Stomach (tissue), 9 donors: Measurements from ENCODE around the gene PSMG2. TPM values are rescaled to one million over a fixed set of nuclear protein-coding genes. Genes with fewer than 3 reads are reported as not detected.
A peak's percentile ranks its signal among the peaks of the same experiment; 100 is the strongest.

ENCODE experiments used
- DNase-seq, 2 donors: peaks; one replicate each; pipeline versions ENCODE4 v3.0.0 to v3.0.0-alpha.2; 2013 to 2019
- H3K27ac ChIP-seq, 5 donors: fragments of 200-600 bp in 4 of 5; sonication (generic) in 4 of 5; one replicate each; pipeline ENCODE4 v1.5.1; 2013 to 2019; ENCODE audit warnings: mild to moderate bottlenecking in 1 of 5, moderate library complexity in 1 of 5
- H3K27me3 ChIP-seq, 3 donors: fragments of 200-600 bp; sonication (generic); one replicate each; pipeline ENCODE4 v1.5.1; 2017 to 2019; ENCODE audit warnings: mixed run types in 1 of 3
- H3K36me3 ChIP-seq, 4 donors: fragments of 200-600 bp; sonication (generic); 1 replicate in 3 of 4; 2 replicates in 1 of 4; pipeline ENCODE4 v1.5.1; 2016 to 2019
- H3K4me1 ChIP-seq, 4 donors: fragments of 200-600 bp; sonication (generic); one replicate each; pipeline ENCODE4 v1.5.1; 2016 to 2019
- H3K4me3 ChIP-seq, 4 donors: fragments of 200-600 bp; sonication (generic) in 3 of 4; one replicate each; pipeline ENCODE4 v1.5.1; 2016 to 2019; ENCODE audit warnings: mild to moderate bottlenecking in 1 of 4
- H3K9me3 ChIP-seq, 4 donors: fragments of 200-600 bp; sonication (generic); one replicate each; pipeline ENCODE4 v1.5.1; 2016 to 2019
- CTCF ChIP-seq, 7 experiments: fragments of 450-650 bp in 4 of 7; fragments of 200-600 bp in 3 of 7; sonication (generic) in 3 of 7; IDR thresholded peaks; one replicate each; pipeline ENCODE4 v1.5.1; 2016 to 2019; ENCODE audit warnings: antibody characterized with exemption in 7 of 7, control low read depth in 2 of 7, mild to moderate bottlenecking in 1 of 7
- EP300 ChIP-seq: sonication (generic); formaldehyde crosslinking; IDR thresholded peaks from one replicate; pipeline ENCODE4 v1.6.1; 2017; ENCODE audit warnings: antibody characterized with exemption
- POLR2A ChIP-seq, 4 donors: fragments of 450-650 bp; IDR thresholded peaks; one replicate each; pipeline ENCODE4 v1.6.1; 2016; ENCODE audit warnings: antibody characterized with exemption in 4 of 4, control low read depth in 2 of 4, mild to moderate bottlenecking in 1 of 4, moderate library complexity in 1 of 4
- POLR2AphosphoS5 ChIP-seq, 3 donors: sonication (generic); formaldehyde crosslinking; IDR thresholded peaks; one replicate each; pipeline ENCODE4 v1.6.1; 2016; ENCODE audit warnings: antibody characterized with exemption in 3 of 3
- WGBS, 5 donors: extraction: QIAGEN DNeasy Blood & Tissue Kit in 3 of 5; methylation state at CpG; one replicate each; pipeline versions ENCODE4 v1.1.5 to v1.1.7; 2013 to 2018; 5-methylcytosine and 5-hydroxymethylcytosine counted together
- intact Hi-C: fragments of 100-400 bp; cut with DNase I; formaldehyde crosslinking; loops from one replicate; pipeline ENCODE4 v1.15.1; 2023; ENCODE audit warnings: low total_unique reads
- polyA plus RNA-seq, 3 donors: library from polyadenylated mRNA; stranded (reverse); fragments of 200-250 nt; gene quantifications; one replicate each; pipeline ENCODE4 v1.2.3, GENCODE V29; 2013
- total RNA-seq, 5 donors: library from RNA; depleted of rRNA; stranded (reverse); fragments of >200 nt; gene quantifications; one replicate each; pipeline versions ENCODE4 v1.1.0 to v1.2.3, GENCODE V29; 2014 to 2016
- donor health status: healthy with polysubstance abuse.
- donor health status: Bipolar disorder and iron deficiency.
- donor health status: healthy.

Gene PSMG2
- total and polyA plus RNA-seq, 8 donors: 11.6 to 106 (median 62.6) TPM

DNA sequence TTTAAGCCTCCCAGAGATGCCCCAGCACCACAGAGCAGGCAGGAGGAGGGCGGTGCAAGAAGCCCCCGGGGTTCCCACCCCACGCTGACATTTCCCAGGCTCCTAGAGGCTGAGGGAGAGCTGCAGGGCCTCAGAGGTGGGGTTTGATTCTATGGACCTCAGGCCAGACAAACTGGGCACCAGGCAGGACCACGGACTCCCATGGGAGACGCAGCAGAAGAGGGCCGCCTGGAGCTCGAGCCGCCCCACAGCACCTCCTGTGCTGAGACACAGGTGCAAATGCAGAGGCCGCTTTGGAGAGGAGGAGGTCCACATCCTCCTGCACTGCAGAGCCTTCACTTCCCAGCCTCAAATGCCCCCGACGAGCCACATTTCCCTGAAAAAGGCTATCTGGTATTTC is 62.7 kb downstream of the PSMG2 start:
- 77 to 96% (median 88%) methylated on average over 11 of the region's 11 CpGs for WGBS, 5 donors
- H3K27me3 ChIP-seq: no peaks in the 10 kb centered on the region
- H3K4me1 ChIP-seq: peaks cover 0 to 8% (median 0%) of the 10 kb centered on the region in 4 donors
- no peak overlapping the region for H3K27ac ChIP-seq
- H3K9me3 ChIP-seq: no peaks in the 10 kb centered on the region
- TF ChIP-seq POLR2A (IDR thresholded peaks at IDR 0.05) (no peak), POLR2AphosphoS5 (IDR thresholded peaks at IDR 0.05) (no peak), EP300 (no peak), CTCF (IDR thresholded peaks at IDR 0.05) (no peak)
- no peaks in the 10 kb centered on the region for H3K36me3 ChIP-seq
- intact Hi-C loops: no loop called here
- no peak for DNase-seq
- H3K4me3 ChIP-seq: no peak overlapping the region

DNA sequence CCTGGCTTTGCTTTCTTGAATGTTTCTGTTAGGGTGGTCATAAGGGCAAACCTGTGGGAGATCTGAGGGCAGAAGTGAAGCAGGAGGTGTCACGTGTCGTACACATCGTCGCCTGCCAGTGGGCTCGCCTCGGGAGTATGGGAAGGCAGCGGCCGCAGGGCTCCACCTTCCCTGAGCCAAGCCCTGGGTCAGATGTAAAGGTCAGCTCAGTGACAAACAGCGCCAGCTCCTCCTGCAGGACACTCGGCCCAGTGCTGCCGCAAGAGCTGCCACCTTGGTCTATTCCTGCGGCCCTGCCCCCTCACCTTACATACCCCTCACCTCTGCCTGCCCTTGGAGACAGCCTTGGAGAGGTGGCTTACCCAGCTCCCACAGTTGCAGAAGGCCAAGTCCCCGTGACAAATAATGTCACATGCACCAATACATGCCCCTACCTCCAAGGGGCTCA is 64.2 kb downstream of the PSMG2 start:
- 14 to 41% (median 29%) methylated on average over 8 to 13 of the region's 13 CpGs for WGBS, 5 donors

DNA sequence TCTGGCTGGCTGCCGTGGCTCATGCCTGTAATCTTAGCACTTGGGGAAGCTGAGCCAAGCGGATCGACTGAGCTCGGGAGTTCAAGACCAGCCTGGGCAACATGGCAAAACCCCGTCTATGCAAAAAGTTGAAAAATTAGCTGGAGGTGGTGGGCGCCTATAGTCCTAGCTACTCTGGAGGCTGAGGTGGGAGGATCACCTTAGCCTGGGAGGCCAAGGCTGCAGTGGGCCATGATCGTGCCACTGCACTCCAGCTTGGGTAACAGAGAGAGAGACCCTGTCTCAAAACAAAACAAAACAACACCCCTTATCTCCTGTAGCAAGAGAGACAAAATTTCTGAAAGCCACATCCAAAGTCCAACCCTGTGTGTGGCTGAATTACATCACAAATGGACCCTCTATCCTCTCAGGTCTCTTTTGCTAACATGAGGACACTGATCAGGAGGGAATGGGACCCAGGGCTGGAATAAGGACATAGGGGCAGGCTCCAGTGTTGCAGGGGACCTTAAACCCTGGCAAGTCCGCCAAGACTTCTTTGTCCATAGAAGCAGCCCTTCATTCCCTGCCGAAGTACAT is 64.8 kb downstream of the PSMG2 start:
- 82 to 92% (median 87%) methylated on average over 9 of the region's 9 CpGs for WGBS, 5 donors
- H3K27ac ChIP-seq: no peak overlapping the region
- no peaks in the 10 kb centered on the region for H3K27me3 ChIP-seq
- TF ChIP-seq POLR2A (IDR thresholded peaks at IDR 0.05): no peak
- H3K36me3 ChIP-seq: no peaks in the 10 kb centered on the region
- H3K4me3 ChIP-seq: no peak overlapping the region
- intact Hi-C loops: no loop called here
- no peak for DNase-seq
- H3K4me1 ChIP-seq: peaks cover 0 to 8% (median 0%) of the 10 kb centered on the region in 4 donors
- H3K9me3 ChIP-seq: no peaks in the 10 kb centered on the region

More for the DNA sequence above, 64.2 kb downstream of the PSMG2 start:
- intact Hi-C loops: no loop called here
- Histone ChIP-seq H3K9me3 (no peaks in the 10 kb centered on the region), H3K4me3 (no peak overlapping the region), H3K4me1 (peaks cover 0 to 8% (median 0%) of the 10 kb centered on the region in 4 donors), H3K36me3 (no peaks in the 10 kb centered on the region), H3K27me3 (no peaks in the 10 kb centered on the region), H3K27ac (no peak overlapping the region)
- TF ChIP-seq CTCF (IDR thresholded peaks at IDR 0.05) (no peak), POLR2AphosphoS5 (IDR thresholded peaks at IDR 0.05) (no peak), EP300 (no peak), POLR2A (IDR thresholded peaks at IDR 0.05) (no peak)
- DNase-seq: peak; percentile 49 to 57

DNA sequence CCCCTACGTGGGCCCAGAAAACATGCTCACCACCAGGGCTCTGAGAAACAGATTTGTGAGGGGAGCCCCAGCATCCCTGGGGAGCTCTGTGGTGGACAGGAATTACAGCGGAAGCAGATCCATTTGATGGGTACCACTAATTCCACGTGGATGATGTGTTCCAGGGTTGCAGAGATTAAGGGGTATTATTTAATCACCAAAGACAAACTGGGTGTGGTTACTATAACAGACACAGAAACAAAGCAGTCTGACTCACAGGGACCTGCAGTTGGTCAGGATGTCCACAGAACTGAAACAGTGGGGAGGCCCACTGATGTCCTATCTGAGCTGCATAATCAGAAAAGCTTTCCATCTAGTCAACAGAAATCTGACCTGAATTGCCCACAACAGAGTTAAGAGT is 65.8 kb downstream of the PSMG2 start:
- Histone ChIP-seq H3K27me3 (no peaks in the 10 kb centered on the region), H3K4me1 (peaks cover 0 to 8% (median 0%) of the 10 kb centered on the region in 4 donors), H3K36me3 (no peaks in the 10 kb centered on the region), H3K27ac (no peak overlapping the region), H3K4me3 (no peak overlapping the region), H3K9me3 (no peaks in the 10 kb centered on the region)
- WGBS, 5 donors: 71 to 88% (median 77%) methylated on average over 3 of the region's 3 CpGs
- DNase-seq: no peak
- TF ChIP-seq CTCF (IDR thresholded peaks at IDR 0.05) (no peak), POLR2AphosphoS5 (IDR thresholded peaks at IDR 0.05) (no peak), POLR2A (IDR thresholded peaks at IDR 0.05) (no peak)
- intact Hi-C loops: no loop called here

- 90 to 96% (median 94%) methylated on average over 3 of the region's 3 CpGs for WGBS, 5 donors
- Histone ChIP-seq H3K4me1 (peaks cover 0 to 8% (median 0%) of the 10 kb centered on the region in 4 donors), H3K9me3 (no peaks in the 10 kb centered on the region), H3K4me3 (no peak overlapping the region), H3K27ac (no peak overlapping the region), H3K36me3 (no peaks in the 10 kb centered on the region), H3K27me3 (no peaks in the 10 kb centered on the region)
- TF ChIP-seq EP300 (no peak), POLR2A (IDR thresholded peaks at IDR 0.05) (no peak), CTCF (IDR thresholded peaks at IDR 0.05) (no peak), POLR2AphosphoS5 (IDR thresholded peaks at IDR 0.05) (no peak)
- intact Hi-C loops: no loop called here
- DNase-seq: no peak
These were observed 66.3 kb downstream of the PSMG2 start for GRCh38 chr18:12769136-12769535.
